ENCODE measurements around the gene KIF26A.

Gene KIF26A

DNA sequence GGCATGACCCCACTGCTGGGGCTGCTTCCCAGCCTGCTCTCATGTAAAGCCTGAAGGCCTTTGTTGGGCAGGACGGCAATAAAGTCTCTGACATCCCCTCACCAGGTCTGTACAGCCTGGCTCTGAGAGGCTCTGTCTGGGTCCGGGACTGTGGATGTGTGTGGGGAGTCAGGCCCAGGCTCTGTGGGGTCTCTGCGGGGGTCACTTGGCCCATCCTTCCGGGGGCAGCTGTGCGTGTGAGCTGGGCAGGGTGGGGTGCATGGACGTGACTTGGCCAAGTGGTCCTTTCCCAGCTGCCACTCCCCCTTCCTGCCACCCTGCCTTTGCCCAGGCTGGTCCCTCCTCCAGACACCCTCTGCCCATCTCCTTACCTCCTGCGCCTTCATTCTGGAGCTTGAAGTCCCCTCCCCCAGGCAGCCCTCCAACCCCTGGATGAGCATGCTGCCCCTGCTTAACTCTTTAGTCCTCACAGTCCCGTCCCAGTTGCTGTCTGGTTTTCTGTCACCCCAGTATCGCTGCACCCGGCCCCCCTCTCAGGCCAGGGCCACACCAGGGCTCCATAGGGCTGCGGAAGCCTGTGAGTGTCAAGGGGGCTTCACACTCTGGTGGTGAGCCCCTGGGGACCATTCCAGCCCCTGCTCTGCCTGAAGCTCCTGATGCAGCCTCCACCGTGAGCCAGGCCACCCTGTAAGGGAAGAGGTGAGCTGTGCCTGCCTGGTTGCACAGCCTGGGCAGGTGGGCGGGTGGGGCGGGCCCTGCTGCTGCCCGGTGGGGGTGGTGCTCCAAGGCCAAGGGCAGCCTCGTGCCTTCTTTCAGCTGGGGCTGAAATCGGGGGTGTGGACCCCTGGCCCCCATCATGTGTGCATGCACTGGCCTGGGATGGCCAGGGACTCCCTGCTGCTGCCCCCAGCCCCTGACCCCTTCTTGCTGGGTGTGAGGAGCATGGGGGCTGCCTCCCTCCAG lies 25.5 kb upstream of the KIF26A start:
- DNase-seq (ENCODE audit: low read depth), result no peak

DNA sequence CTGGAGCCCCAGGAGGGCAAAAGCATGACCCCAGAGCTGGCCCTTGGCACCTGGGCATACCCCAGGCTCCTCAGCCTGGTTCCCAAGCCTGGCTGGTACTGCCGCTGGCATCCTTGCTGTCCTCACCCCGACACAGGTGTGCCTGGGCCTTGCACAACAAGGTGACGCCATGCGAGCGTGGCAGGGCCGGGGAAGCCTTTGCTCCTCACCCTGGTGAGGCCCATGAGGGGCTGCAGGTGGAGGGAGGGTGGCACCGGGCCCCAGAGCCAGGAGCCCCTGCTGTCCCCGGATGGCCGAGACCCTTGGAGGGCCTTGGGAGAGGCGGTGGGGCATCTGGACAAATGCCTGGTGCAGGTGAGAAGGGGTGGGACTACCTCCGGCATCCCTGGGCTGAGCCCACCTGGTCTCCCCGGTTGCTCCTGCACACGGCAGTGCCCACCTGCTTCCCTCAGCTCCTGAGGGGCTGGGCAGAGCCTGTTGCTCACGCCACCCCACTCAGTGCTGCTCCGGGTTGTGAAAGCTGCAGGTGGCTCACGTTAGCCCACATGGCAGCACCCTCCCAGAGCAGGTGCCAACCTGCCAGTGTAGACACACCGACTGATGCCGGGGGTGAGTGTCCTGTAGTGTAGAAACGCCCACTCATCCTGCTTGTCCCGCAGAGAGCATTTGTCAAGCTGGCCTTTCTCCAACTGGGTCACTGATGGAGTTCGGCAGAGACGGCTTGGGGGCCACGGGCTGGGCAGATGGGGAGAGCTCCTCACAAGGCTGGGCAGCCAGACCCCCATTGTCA lies 24.6 kb upstream of the KIF26A start:
- no peak for DNase-seq (ENCODE audit: low read depth)

DNA sequence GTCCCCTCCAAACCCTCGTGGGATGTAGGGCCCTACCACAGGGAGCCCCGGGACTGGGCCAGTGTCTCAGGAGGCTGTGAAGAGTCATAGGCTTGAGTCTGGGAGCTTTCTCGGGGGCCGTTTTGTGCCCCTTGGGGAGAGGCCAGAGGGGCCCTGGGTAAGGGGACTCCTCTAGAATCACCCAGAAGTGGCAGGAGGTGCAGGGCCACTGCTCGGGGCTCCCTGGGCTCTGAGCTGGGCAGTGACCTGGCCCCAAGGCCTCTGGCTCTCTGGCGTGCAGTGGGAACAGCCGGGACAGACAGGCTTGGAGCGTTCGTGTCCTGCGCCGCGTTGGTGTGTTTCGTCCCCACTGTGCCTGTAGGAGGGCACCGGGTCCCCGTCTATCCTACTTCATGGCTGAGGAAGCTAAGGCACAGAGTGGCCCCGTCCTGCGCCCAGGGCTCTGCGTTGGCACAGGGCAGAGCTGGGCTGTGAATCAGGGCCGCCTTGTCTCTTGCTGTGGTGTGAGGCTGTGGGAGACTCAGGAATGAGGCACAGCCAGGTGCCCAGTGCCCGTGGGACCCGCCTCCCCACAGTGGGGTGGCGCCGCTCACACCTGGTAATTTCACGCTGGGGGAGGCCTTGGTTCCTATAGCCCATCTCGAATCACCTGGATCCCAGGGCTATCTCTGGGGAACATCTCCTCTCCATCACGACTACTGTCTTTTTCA lies 23.8 kb upstream of the KIF26A start:
- DNase-seq (ENCODE audit: low read depth), result no peak

DNA sequence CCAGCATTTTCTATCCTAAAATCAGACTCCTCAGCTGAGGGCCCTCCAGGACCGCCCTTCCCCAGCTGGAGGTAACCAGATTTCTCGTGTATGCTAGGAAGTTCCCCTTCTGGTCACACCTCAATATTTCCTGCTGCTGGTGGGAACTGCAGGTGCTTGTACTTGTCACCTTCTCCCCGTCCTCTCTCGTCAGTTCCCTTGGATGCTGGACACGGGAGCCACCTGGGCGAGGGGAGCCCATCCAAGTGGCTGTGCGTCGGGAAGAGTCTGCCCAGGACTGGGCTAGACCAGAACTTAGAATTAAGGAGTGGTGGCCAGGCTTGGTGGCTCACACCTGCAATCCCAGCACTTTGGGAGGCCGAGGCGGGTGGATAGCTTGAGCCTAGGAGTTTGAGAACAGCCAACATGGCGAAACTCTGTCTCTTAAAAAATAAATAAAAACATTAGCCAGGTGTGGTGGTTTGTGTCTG lies 23.2 kb upstream of the KIF26A start:
- no peak for DNase-seq (ENCODE audit: low read depth)

DNA sequence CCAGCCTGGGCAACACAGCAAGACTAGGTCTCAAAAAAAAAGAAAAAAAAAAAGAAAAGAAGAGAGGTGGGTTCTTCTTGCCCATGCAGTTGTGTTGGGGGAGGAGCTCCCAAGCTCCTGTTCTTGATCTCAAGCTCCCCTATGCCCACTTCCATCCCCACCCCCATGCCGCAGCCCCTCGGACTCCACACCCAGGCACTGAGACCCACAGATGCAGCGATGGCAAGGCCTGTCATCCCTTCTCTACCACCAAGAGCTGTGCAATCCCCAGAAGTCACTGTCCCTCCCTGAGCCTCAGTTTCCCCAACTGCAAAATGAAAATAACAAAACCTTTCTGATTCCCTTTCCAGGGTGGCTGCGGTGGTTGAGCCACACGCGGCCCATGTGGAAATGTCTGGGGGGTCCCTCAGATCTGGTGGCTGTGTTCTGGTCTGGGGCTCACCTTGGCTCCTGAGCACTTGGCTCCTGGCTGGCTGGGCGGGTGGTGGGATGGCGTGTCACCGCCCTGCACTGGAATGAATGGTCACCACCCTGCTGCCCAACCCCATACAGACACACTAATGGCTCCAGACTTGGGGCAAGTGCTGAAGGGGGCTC lies 22.6 kb upstream of the KIF26A start:
- DNase-seq (ENCODE audit: low read depth), result no peak

GRCh38 chr14:104116288-104116755 lies 22.1 kb upstream of the KIF26A start:
- DNase-seq (ENCODE audit: low read depth), result no peak

DNA sequence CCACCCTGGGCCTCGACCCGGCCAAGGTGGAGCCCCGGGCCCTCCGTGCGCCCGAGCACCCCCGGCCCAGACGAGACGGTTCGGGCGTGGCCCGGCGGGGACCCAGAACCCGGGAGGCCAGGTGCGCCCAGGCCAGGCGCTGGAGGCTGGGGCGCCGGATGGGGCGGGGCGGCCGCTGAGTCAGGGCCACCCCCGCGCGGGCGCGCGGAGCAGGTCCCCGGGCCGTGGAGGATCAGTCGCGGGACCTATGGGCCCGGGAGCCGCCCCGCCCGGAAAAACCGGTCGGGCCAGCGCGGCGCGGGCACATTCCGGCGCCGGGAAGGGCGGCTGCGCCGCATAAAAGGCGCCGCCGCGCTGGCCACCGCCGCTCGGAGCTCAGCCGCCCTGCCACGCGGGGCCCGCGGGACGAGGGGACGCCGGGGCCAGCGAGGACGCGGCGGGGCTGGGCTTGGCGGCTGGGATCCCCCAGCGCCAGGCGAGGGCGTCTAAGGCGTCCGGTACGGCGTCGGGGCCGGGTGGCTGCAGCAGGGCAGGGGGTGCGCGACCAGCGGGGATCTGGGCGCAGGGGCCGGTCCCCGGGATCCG lies 21.5 kb upstream of the KIF26A start:
- DNase-seq (ENCODE audit: low read depth), result no peak

- DNase-seq (ENCODE audit: low read depth), result no peak
These were observed 20.9 kb upstream of the KIF26A start for GRCh38 chr14:104117341-104118005.

DNA sequence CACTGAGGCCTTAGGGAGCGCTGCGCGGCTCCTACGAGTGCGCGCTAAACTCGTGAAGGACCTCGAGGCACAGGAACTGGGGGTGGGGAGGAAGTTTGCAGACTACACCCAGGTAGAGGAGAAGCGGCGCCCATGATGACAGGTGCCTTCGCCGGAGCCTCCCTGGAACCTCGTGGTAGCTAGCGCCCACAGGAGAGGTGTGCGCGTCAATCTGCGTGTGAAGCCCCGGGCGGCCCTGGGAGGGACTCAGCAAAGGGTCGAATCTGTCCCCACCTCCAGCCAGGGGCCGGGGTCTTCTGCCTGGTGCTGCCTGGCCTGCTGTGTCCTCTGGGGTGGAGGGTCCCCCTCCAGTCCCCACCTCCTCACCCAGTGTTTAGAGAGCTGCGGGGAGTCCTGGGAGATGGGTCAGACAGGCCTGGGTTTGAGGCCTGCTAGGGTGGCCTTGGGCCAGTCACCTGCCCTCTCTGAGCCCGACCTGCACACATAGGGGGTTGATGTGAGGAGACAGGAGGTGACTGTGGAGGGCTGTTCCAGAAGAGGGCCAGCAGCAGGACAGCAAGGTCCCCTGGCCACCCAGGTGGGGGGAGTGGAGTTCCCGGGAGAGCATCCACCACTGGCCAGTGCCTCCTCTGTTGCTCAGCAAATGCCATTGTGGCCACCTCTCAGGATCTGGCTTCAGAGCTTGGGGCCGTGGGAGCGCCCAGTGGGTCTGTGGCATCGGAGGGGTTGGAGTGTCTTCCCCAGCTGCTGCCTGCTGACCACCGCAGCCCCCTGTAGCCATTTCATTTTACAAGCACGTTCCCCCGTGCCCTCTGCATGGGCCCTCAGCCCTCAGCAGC lies 20.2 kb upstream of the KIF26A start:
- DNase-seq (ENCODE audit: low read depth), result no peak

- no peak for DNase-seq (ENCODE audit: low read depth)
These were observed 19.3 kb upstream of the KIF26A start for GRCh38 chr14:104119119-104119487.

DNA sequence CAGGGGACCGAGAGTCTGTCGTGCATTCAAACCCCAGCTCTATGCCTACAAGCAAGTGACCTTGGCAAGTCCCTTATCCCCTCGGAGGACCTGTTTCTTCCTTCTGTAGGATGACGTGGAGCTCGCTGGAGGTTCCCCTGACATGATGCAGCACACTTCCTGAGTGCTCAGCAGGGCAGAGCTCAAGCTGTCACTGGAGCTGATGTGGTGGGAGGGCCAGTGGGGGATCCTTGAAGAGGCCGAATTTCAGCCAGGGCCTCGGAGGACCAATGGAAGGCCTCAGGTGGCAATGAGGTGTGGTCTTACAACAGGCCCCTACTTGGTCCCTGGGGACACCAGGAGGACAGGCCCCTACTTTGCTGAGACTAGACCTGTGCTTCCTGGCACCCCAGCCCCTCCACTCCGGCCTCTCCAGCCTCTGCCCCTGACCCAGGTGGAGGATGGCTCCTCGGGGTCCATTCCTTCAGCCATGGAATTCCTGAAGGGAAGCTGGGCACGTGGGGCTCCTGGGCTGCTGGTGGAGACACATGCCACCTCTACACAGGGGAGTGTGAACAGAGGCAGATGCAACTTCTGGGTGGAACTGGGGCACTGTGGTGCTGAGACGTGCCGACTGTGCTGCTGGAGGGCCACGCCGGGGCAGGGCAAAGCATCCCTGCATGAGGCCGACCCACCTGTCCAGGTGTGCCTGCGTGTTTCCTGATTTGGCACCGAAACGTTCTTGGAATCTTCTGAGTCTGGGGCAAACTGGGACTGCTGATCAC lies 18.7 kb upstream of the KIF26A start:
- no peak for DNase-seq (ENCODE audit: low read depth)

DNA sequence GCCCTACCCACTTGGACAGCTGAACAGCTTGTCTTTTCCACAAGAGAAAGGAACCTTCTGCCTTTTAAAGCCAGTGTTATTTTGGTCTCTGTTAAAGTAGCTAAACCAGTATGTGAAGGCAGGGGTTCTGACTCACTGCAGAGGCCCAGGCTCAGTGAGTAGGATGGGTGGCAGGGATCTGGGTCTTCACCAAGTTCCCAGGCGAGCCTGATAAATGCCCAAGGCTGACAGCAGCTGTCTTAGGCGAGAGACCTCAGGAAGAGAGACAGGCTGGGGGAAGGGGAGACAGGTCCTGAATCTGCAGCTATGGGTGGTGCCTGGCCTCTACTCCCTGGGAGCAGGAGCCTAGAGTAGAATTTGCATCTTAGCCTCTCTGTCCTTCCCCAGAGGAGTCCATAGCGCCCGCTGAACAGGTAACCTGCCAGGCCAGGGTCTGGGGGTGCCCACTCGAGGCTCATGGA lies 18.1 kb upstream of the KIF26A start:
- no peak for DNase-seq (ENCODE audit: low read depth)

- no peak for DNase-seq (ENCODE audit: low read depth)
These were observed 17.2 kb upstream of the KIF26A start for GRCh38 chr14:104121142-104121541.

- DNase-seq (ENCODE audit: low read depth), result no peak
These were observed 14.5 kb upstream of the KIF26A start for GRCh38 chr14:104123879-104124278.

- DNase-seq (ENCODE audit: low read depth), result no peak
These were observed 13.4 kb upstream of the KIF26A start for GRCh38 chr14:104125011-104125410.

- no peak for DNase-seq (ENCODE audit: low read depth)
These were observed 11.6 kb upstream of the KIF26A start for GRCh38 chr14:104126753-104127152.

DNA sequence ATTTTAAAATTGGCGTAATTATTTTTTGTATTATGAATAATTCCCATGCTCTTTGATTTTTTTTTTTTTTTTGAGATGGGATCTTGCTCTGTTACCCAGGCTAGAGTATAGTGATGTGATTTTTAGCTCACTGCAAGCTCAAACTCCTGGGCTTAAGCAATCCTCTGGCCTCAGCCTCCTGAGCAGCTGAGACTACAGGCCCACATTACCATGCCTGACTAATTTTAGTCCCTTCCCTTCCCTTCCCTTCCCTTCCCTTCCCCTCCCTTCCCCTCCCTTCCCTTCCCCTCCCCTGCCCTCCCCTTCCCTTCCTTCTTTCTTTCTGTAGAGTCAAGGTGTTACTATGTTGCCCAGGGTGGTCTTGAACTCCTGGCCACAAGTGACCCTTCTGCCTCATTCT lies 9.4 kb upstream of the KIF26A start:
- no peak for DNase-seq (ENCODE audit: low read depth)

DNA sequence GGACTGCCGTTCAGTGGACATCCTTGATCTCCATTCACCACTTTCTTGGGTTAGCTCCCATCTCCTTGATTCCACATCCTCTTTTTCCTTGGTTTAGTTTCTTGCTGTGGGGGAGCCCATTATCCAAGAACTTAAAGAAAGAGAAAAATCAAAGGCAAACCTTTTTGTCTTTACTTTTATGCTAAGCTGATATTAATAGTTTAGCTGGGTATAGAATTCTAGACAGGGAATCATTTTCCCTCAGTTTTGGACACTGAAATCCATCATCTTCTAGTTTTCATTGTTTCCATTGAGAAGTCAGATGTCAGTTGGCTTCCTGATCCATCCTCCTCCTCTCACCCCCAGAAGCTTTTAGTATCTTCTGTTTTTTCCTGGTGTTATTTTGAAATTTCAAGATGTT lies 8.8 kb upstream of the KIF26A start:
- DNase-seq (ENCODE audit: low read depth), result no peak

- no peak for DNase-seq (ENCODE audit: low read depth)
These were observed 7.3 kb upstream of the KIF26A start for GRCh38 chr14:104130974-104131651.
